HG03442 (cell line): Measurements from ENCODE around the gene HLA-DQA2.
"Not testable (repeated sequence)": the region's sequence is repeated elsewhere in the genome, so short reads cannot be mapped to it uniquely, and the experiment has no call there.

Experiments
- ATAC-seq: cut with Tn5 transposase; IDR thresholded peaks from one replicate; pipeline ENCODE4 v1.9.1; 2021; ENCODE audit warnings: mild to moderate bottlenecking, moderate library complexity; ENCODE audit not compliant: unreplicated experiment

Gene HLA-DQA2

GRCh38 chr6:32775071-32775470 is 33.9 kb downstream of the HLA-DQA2 start:
- ATAC-seq, result no peak

GRCh38 chr6:32779036-32779435 is 37.8 kb downstream of the HLA-DQA2 start:
- no peak for ATAC-seq

GRCh38 chr6:32782923-32783322 is 41.7 kb downstream of the HLA-DQA2 start:
- not testable (repeated sequence) for ATAC-seq

- no peak for ATAC-seq
Measured at GRCh38 chr6:32785781-32786533, 44.8 kb downstream of the HLA-DQA2 start.

- ATAC-seq, result no peak
Measured at GRCh38 chr6:32790306-32790705, 49.1 kb downstream of the HLA-DQA2 start.

GRCh38 chr6:32792901-32793435 is 51.8 kb downstream of the HLA-DQA2 start:
- ATAC-seq, result no peak

GRCh38 chr6:32794510-32794909 is 53.3 kb downstream of the HLA-DQA2 start:
- ATAC-seq, result no peak
